GM18499 (cell line): Measurements from ENCODE around the gene BZW2.

Experiments
- ATAC-seq: cut with Tn5 transposase; IDR thresholded peaks from one replicate; pipeline ENCODE4 v1.9.1; 2021; ENCODE audit warnings: moderate number of reproducible peaks; ENCODE audit not compliant: insufficient read depth, unreplicated experiment

BZW2 gene

GRCh38 chr7:16645593-16646471, at the start of gene BZW2, which contains the start of gene ANKMY2:
Gene BZW2, plus strand, starts transcription at chr7:16646181. Its CDS starts 19,263 bp downstream, at chr7:16665444.
Gene ANKMY2, minus strand, starts transcription at chr7:16645754. Its CDS starts 181 bp downstream, at chr7:16645573.
- ATAC-seq = peak; percentile 95

- no peak for ATAC-seq
Observed at GRCh38 chr7:16598015-16598414, 48.0 kb upstream of the BZW2 start.

GRCh38 chr7:16599860-16600259, 46.1 kb upstream of the BZW2 start:
- no peak for ATAC-seq

GRCh38 chr7:16603633-16604032, 42.3 kb upstream of the BZW2 start:
- no peak for ATAC-seq

GRCh38 chr7:16604054-16604453, 41.9 kb upstream of the BZW2 start:
- no peak for ATAC-seq

- ATAC-seq = no peak
Observed at GRCh38 chr7:16606704-16607103, 39.3 kb upstream of the BZW2 start.

GRCh38 chr7:16609842-16610450, 36.0 kb upstream of the BZW2 start:
- ATAC-seq = peak; percentile 83

- ATAC-seq = no peak
Observed at GRCh38 chr7:16611711-16612110, 34.3 kb upstream of the BZW2 start.

GRCh38 chr7:16615228-16615627, 30.8 kb upstream of the BZW2 start:
- ATAC-seq = no peak

- no peak for ATAC-seq
Observed at GRCh38 chr7:16616122-16616521, 29.9 kb upstream of the BZW2 start.

GRCh38 chr7:16616542-16616941, 29.4 kb upstream of the BZW2 start:
- ATAC-seq = no peak

GRCh38 chr7:16619979-16620408, 26.0 kb upstream of the BZW2 start:
- ATAC-seq = peak; percentile 94

GRCh38 chr7:16626388-16626787, 19.6 kb upstream of the BZW2 start:
- no peak for ATAC-seq

- ATAC-seq = no peak
Observed at GRCh38 chr7:16627236-16627635, 18.7 kb upstream of the BZW2 start.

GRCh38 chr7:16630654-16631053, 15.3 kb upstream of the BZW2 start:
- ATAC-seq = no peak

- ATAC-seq = no peak
Observed at GRCh38 chr7:16634271-16634738, 11.7 kb upstream of the BZW2 start.

- ATAC-seq = no peak
Observed at GRCh38 chr7:16636555-16637101, 9.4 kb upstream of the BZW2 start.

GRCh38 chr7:16637379-16637778, 8.6 kb upstream of the BZW2 start:
- no peak for ATAC-seq

- ATAC-seq = no peak
Observed at GRCh38 chr7:16638282-16639280, 7.4 kb upstream of the BZW2 start.

GRCh38 chr7:16644157-16644556, 1.8 kb upstream of the BZW2 start:
- ATAC-seq = no peak
